Lower lobe of right lung (tissue), 2 donors: ENCODE data around the gene TIMP3. TPM values are rescaled to one million over a fixed set of nuclear protein-coding genes. Genes with fewer than 3 reads are reported as not detected.

Experiments used
- ATAC-seq, 2 donors: fragments of 200-7000 bp; cut with Tn5 transposase; one replicate each; pipeline ENCODE4 v1.9.1; 2020 to 2022; ENCODE audit warnings: mild to moderate bottlenecking in 2 of 2, moderate library complexity in 2 of 2
- DNase-seq: peaks from one replicate; pipeline ENCODE4 v3.0.0-alpha.2; 2020
- H3K27ac ChIP-seq: fragments of 200-600 bp; one replicate; pipeline ENCODE4 v1.8.0; 2022
- H3K27me3 ChIP-seq: fragments of 200-600 bp; one replicate; pipeline ENCODE4 v1.8.0; 2022; ENCODE audit warnings: low read depth
- H3K36me3 ChIP-seq: fragments of 200-600 bp; one replicate; pipeline ENCODE4 v1.8.0; 2022; ENCODE audit warnings: mild to moderate bottlenecking
- H3K4me1 ChIP-seq: fragments of 200-600 bp; one replicate; pipeline ENCODE4 v1.8.0; 2022
- H3K4me3 ChIP-seq: fragments of 200-600 bp; one replicate; pipeline ENCODE4 v1.8.0; 2022; ENCODE audit warnings: mild to moderate bottlenecking
- H3K9me3 ChIP-seq: fragments of 200-600 bp; one replicate; pipeline ENCODE4 v1.8.0; 2022
- intact Hi-C: fragments of 100-400 bp; cut with DNase I; formaldehyde crosslinking; loops from one replicate; pipeline ENCODE4 v1.11.0; 2022
- total RNA-seq: library from RNA; stranded (reverse); fragmentation: NEBNext Ultra II Directional; extraction: Animal tissue kit (Norgen Biotek cat#: 25700); gene quantifications from one replicate; pipeline ENCODE4 v1.2.1, GENCODE V29; 2021
- TF ChIP-seq, protein P1 (sequence below): fragments of 200-600 bp; IDR thresholded peaks from one replicate; pipeline ENCODE4 v1.8.0; 2022; ENCODE audit warnings: antibody characterized with exemption, mild to moderate bottlenecking
- donor health status: DM: no; HTN: yes; CAD: no; lungs with severe emphysema.

The TIMP3 gene
- total RNA-seq, 1 donor from 2014 or later: 390 TPM

DNA sequence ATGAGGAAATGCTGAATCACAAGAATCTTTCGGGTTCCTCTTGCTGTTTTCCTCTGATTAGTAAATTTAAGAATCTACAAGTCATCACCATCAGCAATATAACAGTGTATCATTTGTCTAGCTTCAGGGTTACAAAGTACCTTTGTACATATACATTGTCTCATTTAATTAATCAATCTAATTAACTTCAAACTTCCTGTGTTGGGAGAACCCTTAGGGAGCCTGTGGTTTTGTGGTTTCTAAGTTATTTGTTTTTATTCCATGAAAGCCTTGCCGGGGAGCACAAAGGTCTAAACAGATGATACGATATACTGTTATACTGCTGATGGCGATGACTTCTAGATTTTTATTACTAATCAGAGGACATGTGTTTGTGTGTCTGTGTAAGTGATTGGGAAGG lies 41.0 kb downstream of the TIMP3 start:
- TF ChIP-seq, protein P1, sequence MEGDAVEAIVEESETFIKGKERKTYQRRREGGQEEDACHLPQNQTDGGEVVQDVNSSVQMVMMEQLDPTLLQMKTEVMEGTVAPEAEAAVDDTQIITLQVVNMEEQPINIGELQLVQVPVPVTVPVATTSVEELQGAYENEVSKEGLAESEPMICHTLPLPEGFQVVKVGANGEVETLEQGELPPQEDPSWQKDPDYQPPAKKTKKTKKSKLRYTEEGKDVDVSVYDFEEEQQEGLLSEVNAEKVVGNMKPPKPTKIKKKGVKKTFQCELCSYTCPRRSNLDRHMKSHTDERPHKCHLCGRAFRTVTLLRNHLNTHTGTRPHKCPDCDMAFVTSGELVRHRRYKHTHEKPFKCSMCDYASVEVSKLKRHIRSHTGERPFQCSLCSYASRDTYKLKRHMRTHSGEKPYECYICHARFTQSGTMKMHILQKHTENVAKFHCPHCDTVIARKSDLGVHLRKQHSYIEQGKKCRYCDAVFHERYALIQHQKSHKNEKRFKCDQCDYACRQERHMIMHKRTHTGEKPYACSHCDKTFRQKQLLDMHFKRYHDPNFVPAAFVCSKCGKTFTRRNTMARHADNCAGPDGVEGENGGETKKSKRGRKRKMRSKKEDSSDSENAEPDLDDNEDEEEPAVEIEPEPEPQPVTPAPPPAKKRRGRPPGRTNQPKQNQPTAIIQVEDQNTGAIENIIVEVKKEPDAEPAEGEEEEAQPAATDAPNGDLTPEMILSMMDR: no peak
- DNase-seq (no peak), ATAC-seq (no peak)
- Histone ChIP-seq H3K27ac (no peak overlapping the region), H3K27me3 (no peaks in the 10 kb centered on the region), H3K4me1 (peaks cover 72% of the 10 kb centered on the region), H3K4me3 (no peak overlapping the region), H3K9me3 (no peaks in the 10 kb centered on the region), H3K36me3 (peaks cover 33% of the 10 kb centered on the region)
- intact Hi-C loops: no loop called here

DNA sequence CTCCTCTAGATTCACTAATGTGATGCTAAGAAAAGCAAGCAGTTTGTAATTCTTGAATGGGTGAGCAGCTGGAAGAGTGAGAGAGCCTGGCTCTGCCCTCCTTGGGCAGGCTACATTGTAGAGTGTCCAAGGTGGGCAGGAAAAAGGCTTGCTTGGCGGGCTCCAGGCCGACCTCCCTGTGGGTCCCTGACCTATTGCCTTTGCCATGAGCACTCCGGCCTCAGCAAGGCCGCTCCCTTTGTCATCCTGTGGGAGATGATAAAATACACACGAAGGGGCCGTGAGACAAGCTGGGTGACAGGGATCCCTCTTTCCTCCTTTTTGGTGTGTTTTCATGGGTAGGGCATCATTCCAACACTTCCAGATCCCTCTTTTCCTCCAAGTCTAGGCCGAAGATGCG lies 41.8 kb downstream of the TIMP3 start:
- ATAC-seq: no peak
- H3K4me1 ChIP-seq: peaks cover 72% of the 10 kb centered on the region
- TF ChIP-seq, protein P1: no peak
- no peak overlapping the region for H3K27ac ChIP-seq
- H3K4me3 ChIP-seq: no peak overlapping the region
- DNase-seq: no peak
- intact Hi-C loops: no loop called here
- peaks cover 31% of the 10 kb centered on the region for H3K36me3 ChIP-seq
- H3K9me3 ChIP-seq: no peaks in the 10 kb centered on the region
- H3K27me3 ChIP-seq: no peaks in the 10 kb centered on the region

DNA sequence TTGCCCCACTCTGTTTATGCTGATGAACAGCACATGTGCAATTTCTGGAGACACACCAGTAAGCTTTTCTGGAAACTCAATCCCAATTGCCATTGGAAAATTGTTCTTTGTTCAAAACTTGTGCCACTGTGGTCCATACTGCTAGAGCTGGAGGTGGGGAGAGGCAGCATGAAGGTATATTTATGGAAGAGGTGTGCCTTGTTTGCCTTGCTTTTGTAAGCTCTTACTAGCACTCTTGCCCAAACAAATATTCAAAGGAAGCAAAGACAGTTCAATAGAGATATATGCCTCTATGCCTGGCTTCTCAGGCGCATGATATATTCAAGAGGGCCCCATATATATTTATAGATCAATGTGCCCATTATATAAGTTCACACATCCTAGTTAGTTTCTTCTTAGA lies 42.7 kb downstream of the TIMP3 start:
- Histone ChIP-seq H3K27ac (no peak overlapping the region), H3K27me3 (no peaks in the 10 kb centered on the region), H3K4me3 (no peak overlapping the region), H3K4me1 (peaks cover 72% of the 10 kb centered on the region), H3K9me3 (no peaks in the 10 kb centered on the region), H3K36me3 (peaks cover 38% of the 10 kb centered on the region)
- ATAC-seq: no peak
- intact Hi-C loops: no loop called here
- TF ChIP-seq, protein P1: no peak
- DNase-seq: no peak

- Histone ChIP-seq H3K36me3 (peaks cover 55% of the 10 kb centered on the region), H3K27ac (no peak overlapping the region), H3K27me3 (no peaks in the 10 kb centered on the region), H3K9me3 (no peaks in the 10 kb centered on the region), H3K4me3 (no peak overlapping the region), H3K4me1 (peaks cover 78% of the 10 kb centered on the region)
- no peak for ATAC-seq
- TF ChIP-seq, protein P1: no peak
- intact Hi-C loops: no loop called here
- DNase-seq: no peak
Measured at GRCh38 chr22:32846780-32847491, 45.4 kb downstream of the TIMP3 start.

DNA sequence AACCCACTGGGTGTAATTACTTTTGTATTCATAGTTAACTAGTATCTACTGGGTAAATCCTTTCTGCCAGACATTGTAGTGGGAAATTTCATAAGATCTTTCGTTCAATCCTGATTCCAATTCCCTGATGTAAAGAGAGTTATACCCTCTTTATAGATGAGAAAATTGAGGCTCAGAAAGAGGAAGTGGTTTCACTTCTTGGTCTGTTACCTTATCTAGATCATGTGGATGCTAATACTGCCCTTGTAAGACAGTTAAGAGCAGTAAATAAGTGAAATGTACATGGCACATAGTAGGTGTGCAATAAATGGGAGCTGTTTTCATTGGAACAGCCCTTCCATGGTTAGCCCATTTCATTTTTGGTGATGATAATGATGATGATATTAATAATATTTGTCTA lies 46.7 kb downstream of the TIMP3 start:
- DNase-seq (no peak), ATAC-seq (no peak)
- TF ChIP-seq, protein P1: no peak
- Histone ChIP-seq H3K9me3 (no peaks in the 10 kb centered on the region), H3K27ac (no peak overlapping the region), H3K36me3 (peaks cover 44% of the 10 kb centered on the region), H3K4me3 (no peak overlapping the region), H3K4me1 (peaks cover 85% of the 10 kb centered on the region), H3K27me3 (no peaks in the 10 kb centered on the region)
- intact Hi-C loops: no loop called here
